ENCODE results near the gene PGM3.

DNA sequence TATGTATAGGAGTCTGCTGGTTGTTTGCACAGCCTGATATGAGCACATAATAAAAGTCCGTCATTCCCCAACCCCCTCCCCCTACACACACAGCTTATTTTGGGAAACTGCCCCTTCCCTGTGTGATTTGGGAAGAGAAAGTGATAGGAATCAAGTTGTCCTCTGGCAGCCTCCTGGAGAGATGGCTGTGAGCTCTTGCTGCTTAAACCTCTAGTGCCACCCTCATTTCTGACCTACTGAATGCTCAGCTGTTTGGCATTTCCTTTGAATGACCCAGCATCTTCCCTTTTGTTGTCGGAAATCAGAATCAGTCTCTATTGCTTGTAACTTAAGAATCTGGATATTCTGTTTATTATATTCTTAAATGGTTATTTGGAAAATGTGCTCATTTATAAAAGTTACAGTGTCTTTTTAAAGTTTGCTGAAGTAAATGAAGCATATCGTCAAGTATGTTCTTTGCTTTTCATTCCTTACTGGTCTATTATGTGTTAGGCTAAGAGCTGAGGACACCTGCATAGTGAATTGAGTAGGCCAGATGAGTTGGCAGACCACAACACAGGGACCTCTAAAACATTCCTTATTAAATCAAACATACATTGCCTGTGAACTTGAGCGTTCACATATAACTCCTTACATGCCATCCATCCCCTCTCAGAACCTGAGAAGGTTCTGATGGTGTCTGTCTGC lies 5.6 kb upstream of the PGM3 start:
- TF ChIP-seq, protein P1, sequence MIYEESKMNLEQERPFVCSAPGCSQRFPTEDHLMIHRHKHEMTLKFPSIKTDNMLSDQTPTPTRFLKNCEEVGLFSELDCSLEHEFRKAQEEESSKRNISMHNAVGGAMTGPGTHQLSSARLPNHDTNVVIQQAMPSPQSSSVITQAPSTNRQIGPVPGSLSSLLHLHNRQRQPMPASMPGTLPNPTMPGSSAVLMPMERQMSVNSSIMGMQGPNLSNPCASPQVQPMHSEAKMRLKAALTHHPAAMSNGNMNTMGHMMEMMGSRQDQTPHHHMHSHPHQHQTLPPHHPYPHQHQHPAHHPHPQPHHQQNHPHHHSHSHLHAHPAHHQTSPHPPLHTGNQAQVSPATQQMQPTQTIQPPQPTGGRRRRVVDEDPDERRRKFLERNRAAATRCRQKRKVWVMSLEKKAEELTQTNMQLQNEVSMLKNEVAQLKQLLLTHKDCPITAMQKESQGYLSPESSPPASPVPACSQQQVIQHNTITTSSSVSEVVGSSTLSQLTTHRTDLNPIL (CRISPR knock-in tag; IDR thresholded peaks at IDR 0.05; ENCODE audit: low read depth), result no peak
- TF ChIP-seq ARNTL (CRISPR knock-in tag; IDR thresholded peaks at IDR 0.05; ENCODE audit: borderline replicate concordance, low read depth) (no peak), ZFP30 (CRISPR knock-in tag; IDR thresholded peaks at IDR 0.05) (no peak), OSR1 (CRISPR knock-in tag; IDR thresholded peaks at IDR 0.05) (no peak), ESRRG (CRISPR knock-in tag; IDR thresholded peaks at IDR 0.05) (no peak), ZC3H10 (CRISPR knock-in tag; IDR thresholded peaks at IDR 0.05) (no peak), GLIS3 (CRISPR knock-in tag; IDR thresholded peaks at IDR 0.05) (no peak), BACH2 (CRISPR knock-in tag; IDR thresholded peaks at IDR 0.05; ENCODE audit: borderline replicate concordance) (no peak), ZNF8 (CRISPR knock-in tag; IDR thresholded peaks at IDR 0.05) (no peak)
- TF ChIP-seq, protein P2, sequence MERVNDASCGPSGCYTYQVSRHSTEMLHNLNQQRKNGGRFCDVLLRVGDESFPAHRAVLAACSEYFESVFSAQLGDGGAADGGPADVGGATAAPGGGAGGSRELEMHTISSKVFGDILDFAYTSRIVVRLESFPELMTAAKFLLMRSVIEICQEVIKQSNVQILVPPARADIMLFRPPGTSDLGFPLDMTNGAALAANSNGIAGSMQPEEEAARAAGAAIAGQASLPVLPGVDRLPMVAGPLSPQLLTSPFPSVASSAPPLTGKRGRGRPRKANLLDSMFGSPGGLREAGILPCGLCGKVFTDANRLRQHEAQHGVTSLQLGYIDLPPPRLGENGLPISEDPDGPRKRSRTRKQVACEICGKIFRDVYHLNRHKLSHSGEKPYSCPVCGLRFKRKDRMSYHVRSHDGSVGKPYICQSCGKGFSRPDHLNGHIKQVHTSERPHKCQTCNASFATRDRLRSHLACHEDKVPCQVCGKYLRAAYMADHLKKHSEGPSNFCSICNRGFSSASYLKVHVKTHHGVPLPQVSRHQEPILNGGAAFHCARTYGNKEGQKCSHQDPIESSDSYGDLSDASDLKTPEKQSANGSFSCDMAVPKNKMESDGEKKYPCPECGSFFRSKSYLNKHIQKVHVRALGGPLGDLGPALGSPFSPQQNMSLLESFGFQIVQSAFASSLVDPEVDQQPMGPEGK (CRISPR knock-in tag; IDR thresholded peaks at IDR 0.05; ENCODE audit: borderline replicate concordance), result no peak
